GM18867 (cell line): ENCODE data around the gene WNT7B.
A peak's percentile ranks its signal among the peaks of the same experiment; 100 is the strongest.

Source experiments
- ATAC-seq: cut with Tn5 transposase; IDR thresholded peaks from one replicate; pipeline ENCODE4 v1.9.1; 2021; ENCODE audit warnings: mild to moderate bottlenecking, moderate library complexity; ENCODE audit not compliant: unreplicated experiment

Gene WNT7B

DNA sequence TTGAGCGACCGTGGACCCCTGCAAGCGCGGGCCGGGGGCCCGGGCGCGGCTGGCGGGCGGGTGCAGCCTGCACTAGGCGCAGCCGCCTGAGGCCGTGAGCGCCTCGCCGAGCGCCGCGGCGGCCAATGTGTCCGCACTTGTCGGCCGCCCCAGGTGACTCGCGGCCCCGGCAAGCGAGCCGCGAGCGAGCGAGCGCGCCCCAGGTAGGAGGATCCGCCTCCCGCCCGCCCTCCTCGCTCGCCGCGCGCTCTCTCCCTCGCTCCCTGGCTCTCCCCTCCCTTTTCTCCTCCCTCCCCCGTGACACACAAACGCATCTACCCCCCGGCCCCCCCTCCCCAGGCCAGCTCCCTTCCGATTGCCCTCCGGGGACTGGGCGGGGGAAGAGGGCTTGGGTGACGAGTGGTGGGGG lies at the start of gene WNT7B:
Gene WNT7B, minus strand, starts transcription at position 160 of the 409 bp plus-strand sequence. CDS start 408 bp downstream, outside the sequence.
- no peak for ATAC-seq

DNA sequence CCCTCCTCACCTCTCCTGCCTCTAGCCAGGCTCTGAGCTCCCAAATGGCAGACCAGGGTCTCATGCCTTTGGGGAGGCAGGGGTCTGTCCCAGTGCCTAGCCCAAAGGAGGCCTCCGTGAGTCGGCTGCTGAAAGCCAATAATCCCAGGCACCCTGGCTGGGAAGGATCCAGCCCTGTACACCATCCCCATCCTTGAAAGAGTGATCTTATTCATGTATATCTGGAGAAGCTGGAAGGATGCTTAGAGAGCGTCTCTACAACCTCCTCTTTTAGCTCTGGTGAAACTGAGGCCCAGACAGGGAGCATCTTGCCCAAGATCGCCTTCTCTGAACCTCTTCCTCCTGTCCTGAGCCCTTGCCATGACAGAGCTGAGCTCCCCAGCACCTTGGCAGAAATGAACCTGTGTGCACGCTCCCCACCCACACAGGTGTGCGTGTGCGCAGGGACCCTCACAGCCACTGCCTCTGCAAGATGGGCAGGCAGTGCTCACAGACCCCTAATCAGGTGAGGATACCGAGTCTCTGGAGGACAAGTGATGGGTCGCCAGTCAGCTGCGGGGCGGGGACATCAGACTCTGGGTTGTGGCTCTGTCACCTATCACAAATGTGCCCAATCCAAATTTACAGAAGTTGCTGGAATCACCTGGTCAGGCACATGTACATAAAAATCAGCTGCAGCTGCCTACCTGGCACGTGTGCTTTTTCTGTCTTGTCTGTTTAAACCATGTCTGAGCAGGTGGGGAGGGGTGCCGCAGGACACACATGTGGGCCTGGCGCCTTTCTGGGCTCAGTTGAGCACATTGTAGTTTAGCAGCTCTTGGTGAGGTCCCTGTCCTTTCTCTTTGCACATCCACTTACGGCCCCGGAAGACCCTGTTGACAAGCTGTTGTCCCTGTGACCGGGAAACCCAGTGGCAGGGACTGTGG lies 49.3 kb upstream of the WNT7B start:
- no peak for ATAC-seq

DNA sequence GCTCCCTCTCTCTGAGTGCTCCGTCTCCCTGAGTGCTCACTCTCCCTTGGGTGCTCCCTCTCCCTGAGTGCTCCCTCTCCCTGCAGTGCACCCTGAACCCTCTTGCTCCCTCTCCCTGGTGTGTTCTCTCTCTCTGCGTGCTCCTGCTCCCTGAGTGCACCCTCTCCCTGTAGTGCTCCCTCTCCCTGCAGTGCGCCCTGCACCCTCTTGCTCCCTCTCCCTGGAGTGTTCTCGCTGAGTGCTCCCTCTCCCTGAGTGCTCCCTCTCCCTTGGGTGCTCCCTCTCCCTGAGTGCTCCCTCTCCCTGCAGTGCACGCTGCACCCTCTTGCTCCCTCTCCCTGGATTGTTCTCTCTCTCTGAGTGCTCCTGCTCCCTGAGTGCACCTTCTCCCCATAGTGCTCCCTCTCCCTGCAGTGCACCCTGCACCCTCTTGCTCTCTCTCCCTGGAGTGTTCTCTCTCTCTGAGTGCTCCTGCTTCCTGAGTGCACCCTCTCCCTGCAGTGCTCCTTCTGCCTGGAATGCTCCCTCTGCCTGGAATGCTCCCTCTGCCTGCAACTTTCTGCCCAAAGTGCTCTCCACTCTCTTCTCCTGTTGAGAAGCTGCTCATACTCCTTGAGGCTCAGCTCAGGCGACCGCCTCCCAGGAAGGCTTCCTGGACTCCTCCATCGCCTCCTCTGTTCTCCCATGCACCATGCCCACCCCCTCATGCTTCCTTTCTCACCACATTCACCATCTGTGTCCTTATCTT lies 48.4 kb upstream of the WNT7B start:
- no peak for ATAC-seq

DNA sequence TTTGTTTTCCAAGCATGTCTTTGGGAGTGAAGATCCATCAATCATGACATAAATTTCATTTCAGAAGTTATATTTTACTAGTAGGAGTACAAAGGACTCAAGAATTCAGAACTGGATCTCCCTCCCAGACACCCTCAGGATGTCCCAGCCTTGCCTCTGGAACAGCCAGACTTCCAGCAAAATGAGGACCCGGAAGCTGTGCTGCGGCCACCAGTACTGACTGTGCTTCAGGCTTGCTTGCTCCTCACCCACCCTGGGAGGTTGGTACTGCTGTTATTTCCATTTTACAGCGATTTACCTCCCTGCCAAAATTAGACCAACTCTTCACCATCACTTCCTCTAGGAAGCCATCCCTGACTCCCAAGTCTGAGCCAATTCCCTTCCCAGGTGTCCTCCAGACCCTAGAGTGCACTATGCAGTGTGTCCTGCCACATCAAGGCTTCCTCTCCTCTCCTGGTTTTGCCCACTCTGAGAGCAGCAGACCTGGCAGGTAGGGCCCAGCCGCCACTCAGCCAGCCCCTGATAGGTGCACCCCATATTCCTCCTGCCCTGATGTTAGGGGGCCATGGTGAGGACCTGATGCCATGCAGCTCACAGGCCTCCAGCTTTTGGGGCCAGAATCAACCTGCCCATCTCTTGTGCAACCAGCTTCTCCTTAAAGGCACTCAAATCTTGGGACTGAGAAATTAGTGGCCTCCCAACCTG lies 47.3 kb upstream of the WNT7B start:
- ATAC-seq = no peak

DNA sequence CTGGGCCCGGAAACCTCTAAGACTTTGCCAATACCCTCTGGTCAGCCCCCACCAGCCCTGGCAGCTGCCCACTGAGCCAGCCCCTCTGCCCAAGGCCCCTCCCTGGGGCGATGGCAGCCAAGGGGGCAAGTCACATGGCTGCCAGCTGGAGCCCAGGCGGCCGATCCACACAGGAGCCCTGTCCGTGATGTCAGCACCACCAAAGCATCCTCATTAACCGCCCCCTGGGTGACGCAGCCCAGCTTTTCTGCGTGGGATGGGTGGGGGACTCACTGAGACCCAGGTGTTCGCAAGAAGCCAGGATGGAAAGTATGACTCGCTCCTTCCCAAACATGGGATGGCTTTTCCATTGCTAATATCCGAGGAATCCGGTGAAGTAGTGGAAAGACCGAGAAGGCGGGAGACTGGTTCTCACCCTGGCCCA lies 46.6 kb upstream of the WNT7B start:
- ATAC-seq = no peak

DNA sequence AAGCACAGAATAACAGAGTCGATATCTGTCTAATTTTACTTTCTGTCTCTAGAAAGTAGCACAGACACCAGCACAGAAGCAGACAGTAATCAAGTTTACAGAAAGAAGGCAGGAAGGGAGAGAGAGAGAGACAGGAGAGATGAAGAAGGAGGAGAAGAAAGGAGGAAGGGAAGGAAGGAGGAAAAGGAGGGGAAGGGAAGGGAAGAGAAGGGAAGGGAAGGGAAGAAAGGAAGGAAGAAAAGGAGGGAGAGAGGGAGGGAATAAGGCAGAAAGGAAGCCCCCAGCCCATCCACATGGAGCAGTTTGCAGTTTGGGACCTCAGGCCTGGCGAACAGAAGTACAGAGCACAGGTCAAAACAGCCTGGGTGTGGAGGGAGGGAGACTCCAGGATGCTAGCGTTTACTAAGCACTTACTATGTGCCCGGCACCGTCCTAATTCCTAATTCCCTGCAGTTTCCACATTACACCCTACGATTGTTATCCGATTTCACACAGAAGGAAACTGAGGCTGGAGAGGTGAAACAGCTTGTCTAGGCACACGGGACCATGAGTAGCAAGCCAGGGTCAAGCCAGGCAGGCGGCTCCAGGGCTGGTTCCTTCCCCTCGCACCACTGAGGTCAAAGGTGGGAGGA lies 46.0 kb upstream of the WNT7B start:
- ATAC-seq = no peak

DNA sequence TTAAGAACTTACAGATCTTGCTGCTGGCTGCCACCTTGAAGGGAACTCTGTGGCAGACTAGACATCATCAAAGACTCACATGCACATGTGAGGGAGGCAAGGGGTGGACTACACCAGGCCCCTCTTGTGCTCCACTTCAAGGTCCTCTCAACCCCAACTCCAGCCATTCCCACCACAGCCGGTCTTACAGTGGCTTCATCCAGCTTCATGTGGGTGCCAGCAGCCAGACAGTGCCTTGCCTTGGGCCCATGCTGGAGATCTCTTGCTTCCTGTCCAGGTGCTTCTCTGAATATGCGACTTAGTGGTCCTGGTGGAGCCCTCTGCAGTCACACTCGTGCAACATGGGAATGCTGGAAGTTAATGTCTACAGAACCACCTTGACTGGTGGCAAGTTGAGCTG lies 44.6 kb upstream of the WNT7B start:
- ATAC-seq = no peak

DNA sequence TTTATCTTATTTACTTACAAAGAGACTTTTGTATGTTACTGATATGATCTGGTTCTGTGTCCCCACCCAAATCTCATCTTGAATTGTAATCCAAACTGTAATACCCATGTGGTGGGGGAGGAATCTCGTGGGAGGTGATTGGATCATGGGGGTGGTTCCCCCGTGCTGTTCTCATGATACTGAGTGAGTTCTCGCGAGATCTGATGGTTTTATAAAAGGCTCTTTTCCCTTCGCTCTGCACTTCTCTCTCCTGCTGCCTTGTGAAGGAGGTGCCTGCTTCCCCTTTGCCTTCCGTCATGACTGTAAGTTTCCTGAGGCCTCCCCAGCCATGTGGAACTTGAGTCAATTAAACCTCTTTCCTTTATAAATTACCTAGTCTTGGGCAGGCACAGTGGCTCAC lies 42.4 kb upstream of the WNT7B start:
- no peak for ATAC-seq

DNA sequence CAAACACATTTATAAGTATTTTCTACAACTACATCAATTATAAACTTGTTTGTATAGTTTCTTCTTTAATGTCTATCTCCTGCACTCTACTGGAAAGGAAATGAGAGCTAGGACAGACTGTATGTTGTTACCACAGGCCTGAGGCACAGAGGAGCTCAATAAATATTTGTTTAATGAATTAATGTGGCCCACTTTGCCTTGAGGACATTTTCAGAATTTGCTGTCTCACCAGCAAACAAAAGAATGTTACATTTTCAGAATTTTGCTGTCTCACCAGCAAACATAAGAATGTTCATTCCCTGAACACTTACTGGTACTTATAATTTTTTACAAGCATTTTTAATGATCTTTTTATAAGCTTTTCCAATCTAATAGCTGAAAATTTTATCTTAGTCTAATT lies 41.9 kb upstream of the WNT7B start:
- no peak for ATAC-seq

DNA sequence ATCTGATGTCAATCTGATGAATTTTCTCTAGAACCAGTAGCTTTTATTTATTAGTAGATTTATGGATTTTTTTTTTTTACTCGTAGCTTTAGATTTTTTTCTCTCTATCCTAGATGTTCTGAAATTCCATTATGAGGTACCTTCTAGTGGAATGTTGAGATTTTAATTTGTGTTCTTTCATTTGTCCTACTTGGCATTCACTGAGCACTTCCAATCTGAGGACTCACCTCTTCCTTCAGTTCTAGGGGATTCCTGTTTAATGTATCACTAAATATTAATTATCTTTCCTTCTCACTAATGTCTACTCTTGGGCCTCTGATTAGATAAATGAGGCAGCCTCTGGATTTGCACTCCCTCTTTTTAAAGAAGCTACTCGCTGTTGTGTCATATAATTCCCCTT lies 40.2 kb upstream of the WNT7B start:
- no peak for ATAC-seq

DNA sequence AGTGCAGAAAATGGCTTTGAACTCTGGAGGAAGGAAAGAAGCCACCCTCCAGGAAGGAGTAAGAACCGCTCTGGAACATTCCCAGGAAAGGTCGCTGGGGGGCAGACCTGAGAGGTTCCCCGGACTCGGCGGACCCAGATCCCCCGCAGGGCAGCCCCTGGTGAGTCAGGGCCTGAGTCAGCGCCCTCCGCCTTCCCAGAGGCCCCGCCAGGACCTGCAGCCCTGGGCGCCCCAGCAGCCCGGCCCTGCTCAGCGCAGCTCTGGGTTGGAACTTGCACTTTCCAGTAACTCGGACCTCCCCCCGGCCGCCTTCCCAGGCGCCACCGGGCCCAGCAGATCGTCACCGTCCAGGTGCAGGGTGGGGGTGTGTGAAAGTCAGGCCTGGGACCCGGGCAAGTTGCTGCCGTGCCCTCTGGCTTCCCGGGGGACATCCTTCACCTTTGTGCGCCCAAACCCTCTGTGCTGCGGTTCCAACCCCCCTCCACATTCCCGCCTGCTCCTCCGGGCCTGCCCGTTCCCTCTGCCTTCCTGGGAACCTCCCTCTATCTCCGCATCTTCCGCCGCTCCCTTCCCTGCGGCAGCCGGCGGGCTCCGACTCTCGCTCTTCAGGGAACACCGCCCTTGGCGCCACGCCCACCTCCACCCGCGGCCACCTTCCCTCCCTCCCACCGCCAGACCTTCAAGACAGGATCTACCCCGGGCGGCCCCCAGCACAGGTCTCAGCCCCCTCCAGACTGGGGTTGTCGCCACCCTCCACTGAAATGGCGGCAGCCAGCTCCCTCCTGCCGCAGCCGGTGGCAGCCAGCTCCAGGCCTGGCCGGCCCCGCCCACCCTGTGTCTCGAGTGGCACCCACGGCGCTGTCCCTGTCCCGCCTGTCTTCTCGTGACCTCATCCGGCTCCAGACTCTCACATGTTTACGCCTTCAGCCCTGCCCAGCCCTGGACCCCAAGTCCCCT lies 36.8 kb upstream of the WNT7B start:
- ATAC-seq = peak; percentile 70

DNA sequence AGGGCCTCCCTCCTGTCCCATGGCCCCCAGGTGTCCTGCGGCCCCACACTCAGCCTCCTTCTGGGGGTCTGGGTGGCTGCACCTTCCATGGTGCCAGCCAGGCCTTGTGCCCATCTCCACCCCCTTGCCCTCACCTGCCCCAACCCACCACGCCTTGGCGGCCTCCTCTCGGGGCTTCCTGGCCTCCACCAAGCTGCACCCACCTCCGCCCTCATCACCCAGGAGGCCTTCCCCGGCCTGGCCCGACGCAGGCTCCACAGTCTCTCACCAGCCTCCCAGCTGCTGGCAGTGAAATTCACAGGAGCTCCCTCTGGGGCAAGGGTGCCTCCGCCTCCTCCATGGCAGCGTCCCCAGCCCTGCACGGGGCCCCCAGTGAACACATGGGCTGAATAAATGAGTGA lies 35.9 kb upstream of the WNT7B start:
- ATAC-seq = no peak

DNA sequence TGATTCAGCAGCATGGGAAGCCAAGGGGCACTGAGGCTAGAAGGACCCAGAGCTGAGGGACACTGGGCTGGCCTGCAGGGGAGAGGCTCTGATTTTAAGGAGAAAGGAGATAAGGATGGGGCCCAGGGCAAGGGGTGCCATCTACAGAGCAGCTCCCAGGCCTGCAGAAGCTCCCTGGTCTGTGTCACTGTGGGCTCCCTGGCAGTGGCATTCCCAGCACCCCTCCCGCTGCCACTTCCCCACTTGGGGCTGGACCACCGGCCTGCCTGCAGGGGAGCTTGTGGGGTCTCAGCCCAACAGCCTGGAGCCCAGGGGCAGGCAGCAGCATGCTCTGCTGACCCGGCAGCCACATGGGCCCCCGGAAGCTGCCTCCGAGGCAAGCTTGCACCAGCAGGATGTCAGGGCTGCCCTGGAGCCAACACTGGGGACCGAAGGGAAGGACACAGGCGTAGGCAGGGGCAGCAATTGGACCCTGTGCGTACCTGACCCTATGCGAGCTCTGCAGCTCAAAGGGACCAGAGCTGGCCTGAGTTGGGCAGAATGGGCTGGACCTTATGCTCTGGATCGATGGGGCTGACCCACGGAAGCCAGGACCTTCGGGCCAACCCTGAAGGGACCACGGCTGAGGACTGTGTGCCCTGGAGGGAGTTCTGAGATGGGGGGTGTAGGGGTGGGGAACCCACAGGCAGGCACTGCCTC lies 35.4 kb upstream of the WNT7B start:
- no peak for ATAC-seq

DNA sequence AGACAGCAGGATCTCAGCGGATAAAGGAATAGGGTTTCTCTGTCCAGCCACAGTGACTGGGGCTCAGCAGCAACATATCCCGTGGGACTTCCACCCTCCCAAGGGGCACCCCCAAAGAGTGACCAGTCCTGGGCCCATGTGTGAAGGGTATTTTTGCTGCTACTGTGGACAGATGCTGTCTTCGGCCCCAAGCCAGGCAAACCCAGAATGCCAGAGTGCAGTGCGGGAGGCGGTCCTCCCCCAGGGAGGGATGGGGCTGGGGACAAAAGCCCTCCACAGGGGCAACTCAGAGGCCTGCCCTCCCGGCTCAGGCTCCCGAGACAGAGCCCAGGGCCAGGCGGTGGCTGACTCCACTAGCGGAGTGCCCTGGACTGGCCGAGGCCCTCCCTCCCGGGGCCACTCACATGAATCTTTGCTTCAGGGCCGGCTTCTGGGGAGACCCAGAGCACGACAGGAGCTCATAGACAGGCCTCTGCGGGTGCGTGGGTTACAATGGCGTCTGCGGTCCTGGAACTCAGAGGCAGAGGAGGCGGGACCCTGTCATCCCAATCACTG lies 34.7 kb upstream of the WNT7B start:
- no peak for ATAC-seq

DNA sequence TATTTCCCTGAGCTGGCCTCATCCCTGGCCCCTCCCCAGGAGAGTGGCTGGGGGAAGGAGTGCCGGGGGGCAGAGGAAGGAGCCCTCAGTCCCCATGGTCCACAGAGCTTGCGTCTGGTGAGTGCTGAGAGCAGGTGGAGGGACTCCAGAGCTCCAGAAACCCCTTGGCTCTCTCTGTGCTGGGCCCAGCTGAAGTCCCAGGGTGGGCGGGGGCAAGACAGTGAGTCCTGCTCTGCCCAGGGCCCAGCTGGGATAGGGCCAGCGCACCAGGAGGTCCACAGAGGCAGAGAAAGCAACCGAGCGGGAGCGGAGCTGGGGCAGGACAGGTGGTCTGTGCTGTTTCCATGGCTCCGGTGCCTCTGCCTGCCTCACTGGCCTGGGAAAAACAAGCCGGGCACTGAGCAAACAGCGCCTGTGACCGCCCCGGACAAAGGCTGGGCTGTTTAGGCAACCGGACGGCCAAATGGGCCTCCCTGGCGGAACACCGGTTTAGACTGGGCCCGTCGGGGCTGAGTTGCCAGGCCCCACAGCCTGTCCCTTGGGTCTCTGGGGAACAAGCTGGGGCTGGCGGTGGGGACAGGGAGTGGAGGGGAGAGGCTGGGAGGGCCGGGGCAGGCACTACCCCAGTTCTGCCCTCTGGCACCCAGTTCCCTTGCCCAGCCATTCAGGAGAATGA lies 34.1 kb upstream of the WNT7B start:
- ATAC-seq = no peak

DNA sequence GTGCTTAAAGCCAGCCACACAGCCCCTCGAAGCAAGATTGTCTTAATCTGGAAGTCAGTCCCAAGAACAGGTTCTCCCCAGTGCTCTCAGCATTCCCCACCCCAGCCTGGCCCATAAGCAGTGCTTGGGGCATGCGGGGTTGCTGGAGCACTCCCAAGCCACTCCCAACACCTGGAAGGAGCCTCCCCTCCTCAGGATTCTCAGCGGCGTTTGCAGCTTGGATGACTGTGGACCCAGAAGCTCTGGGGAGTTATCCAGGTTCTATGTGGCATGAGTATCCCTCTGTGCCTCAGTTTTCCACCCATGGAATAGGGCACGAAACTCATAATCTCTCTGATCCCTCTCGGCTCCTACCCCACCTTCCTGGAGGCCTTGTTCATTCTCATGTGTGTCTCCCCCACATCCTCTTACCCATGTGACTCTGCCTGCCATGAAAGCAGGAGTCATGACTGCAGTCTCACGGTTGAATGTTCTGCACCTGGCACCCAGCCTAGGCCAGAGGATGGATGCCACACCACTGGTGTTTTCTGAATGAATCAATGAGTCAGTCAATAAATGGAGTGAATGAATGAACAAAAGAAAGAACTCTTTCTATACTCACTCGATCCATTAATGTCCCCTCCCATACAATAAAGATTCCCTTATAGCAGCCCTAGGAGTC lies 33.4 kb upstream of the WNT7B start:
- no peak for ATAC-seq

DNA sequence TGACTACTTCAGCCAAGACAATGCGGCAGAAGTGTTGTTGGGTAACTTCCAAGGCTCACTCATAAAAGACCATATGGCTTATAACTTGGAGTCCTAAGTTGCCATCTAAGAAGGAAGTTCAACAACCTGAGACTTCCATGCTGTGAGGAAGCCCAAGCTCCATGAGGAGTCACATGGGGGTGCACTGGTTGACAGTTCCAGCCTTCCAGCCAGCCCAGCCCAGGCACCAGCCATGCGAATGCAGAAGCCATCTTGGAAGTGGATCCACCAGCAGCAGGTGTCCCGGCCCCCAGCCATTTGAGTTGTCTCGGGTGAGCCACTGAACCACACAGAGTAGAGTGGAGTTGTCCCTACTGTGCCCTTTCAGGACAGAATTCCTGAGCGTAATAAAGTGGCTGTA lies 32.8 kb upstream of the WNT7B start:
- no peak for ATAC-seq
